GM21367 (cell line): ENCODE data around the gene BRINP3.

Source experiments
- ATAC-seq: cut with Tn5 transposase; IDR thresholded peaks from one replicate; pipeline ENCODE4 v1.9.1; 2021; ENCODE audit not compliant: unreplicated experiment

The BRINP3 gene

GRCh38 chr1:190193508-190194115 is 284.1 kb downstream of the BRINP3 start:
- no peak for ATAC-seq

- ATAC-seq = no peak
These were observed 285.0 kb downstream of the BRINP3 start for GRCh38 chr1:190192627-190193026.

- ATAC-seq = no peak
These were observed 294.1 kb downstream of the BRINP3 start for GRCh38 chr1:190183588-190183987.

- ATAC-seq = no peak
These were observed 297.8 kb downstream of the BRINP3 start for GRCh38 chr1:190179817-190180216.

GRCh38 chr1:190178827-190179226 is 298.8 kb downstream of the BRINP3 start:
- ATAC-seq = no peak

GRCh38 chr1:190177555-190177954 is 300.1 kb downstream of the BRINP3 start:
- ATAC-seq = no peak

GRCh38 chr1:190176776-190177175 is 300.9 kb downstream of the BRINP3 start:
- no peak for ATAC-seq

GRCh38 chr1:190175320-190175719 is 302.3 kb downstream of the BRINP3 start:
- no peak for ATAC-seq

GRCh38 chr1:190172651-190173430 is 304.8 kb downstream of the BRINP3 start:
- no peak for ATAC-seq

- ATAC-seq = no peak
These were observed 307.3 kb downstream of the BRINP3 start for GRCh38 chr1:190170321-190170720.

- ATAC-seq = no peak
These were observed 308.2 kb downstream of the BRINP3 start for GRCh38 chr1:190169311-190170067.

GRCh38 chr1:190168893-190169280 is 308.8 kb downstream of the BRINP3 start:
- no peak for ATAC-seq

- no peak for ATAC-seq
These were observed 309.4 kb downstream of the BRINP3 start for GRCh38 chr1:190168116-190168892.

GRCh38 chr1:190159146-190159545 is 318.5 kb downstream of the BRINP3 start:
- ATAC-seq = no peak

GRCh38 chr1:190154744-190155143 is 322.9 kb downstream of the BRINP3 start:
- ATAC-seq = no peak

- ATAC-seq = no peak
These were observed 330.0 kb downstream of the BRINP3 start for GRCh38 chr1:190147616-190148015.

- no peak for ATAC-seq
These were observed 333.0 kb downstream of the BRINP3 start for GRCh38 chr1:190144650-190145049.

- no peak for ATAC-seq
These were observed 337.0 kb downstream of the BRINP3 start for GRCh38 chr1:190140644-190141043.

- ATAC-seq = no peak
These were observed 339.0 kb downstream of the BRINP3 start for GRCh38 chr1:190138702-190139101.

GRCh38 chr1:190138266-190138665 is 339.4 kb downstream of the BRINP3 start:
- no peak for ATAC-seq

GRCh38 chr1:190129366-190129765 is 348.3 kb downstream of the BRINP3 start:
- no peak for ATAC-seq
